NCI-H345 treated with DMSO at 0.1 percent for 48 hours (cell line): ENCODE results near the gene MYO10.
"Not testable (repeated sequence)": the region's sequence is repeated elsewhere in the genome, so short reads cannot be mapped to it uniquely, and the experiment has no call there.

Experiments
- DNase-seq: peaks from one replicate; lab custom pipeline; 2025; ENCODE audit not compliant: unreplicated experiment; lab: John Stamatoyannopoulos, UW

MYO10 gene

DNA sequence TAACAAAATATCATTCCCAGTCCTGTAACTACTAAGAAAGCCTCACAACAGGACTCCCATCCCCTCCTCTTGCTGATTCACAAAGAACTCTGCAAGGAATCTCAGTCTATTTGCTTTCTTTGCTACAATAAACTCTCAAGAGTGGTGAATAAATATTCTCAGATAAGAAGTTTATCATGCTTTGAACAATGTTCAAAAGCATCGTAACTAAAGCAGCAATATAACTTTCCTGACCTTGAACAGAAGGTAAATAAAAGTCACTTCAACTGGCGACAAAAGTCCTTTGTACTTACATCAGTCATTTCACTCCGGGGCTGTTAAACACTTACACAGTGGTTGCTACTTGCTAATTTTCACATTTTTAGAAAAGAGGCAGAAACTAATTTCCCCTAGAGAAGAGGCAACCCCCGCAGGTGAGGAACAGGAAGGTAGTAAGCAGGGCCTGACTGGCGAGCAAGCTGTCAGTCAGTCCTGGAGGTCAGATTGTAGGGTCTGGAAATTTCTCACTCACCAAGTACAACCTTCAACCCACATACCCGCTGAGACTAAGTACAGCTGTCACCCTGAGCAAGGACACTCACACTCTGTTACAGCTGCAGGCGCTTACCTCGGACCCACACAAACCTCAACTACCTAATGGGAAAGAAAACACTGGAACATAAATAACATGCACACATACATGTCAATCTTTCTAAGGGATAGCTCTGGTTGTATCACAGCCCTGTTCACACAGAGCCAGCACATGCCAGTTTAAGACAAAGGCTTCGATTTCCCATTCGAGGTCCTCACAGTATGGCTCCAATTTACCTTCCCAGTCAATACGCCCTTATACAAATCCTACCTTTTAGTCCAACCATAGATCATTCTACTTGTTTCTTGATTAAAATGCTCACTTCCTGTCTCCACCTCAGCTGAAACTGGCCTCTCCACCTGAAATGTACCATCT lies 214.7 kb downstream of the MYO10 start:
- peak; percentile 24 for DNase-seq

DNA sequence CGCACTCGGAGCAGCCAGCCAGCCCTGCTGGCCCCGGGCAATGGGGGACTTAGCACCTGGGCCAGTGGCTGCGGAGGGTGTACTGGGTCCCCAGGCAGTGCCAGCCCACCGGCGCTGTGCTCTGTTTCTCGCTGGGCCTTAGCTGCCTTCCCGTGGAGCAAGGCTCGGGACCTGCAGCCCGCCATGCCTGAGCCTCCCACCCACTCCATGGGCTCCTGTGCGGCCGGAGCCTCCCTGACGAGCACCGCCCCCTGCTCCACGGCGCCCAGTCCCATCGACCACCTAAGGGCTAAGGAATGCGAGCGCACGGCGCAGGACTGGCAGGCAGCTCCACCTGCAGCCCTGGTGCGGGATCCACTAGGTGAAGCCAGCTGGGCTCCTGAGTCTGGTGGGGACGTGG lies 218.1 kb downstream of the MYO10 start:
- not testable (repeated sequence) for DNase-seq

DNA sequence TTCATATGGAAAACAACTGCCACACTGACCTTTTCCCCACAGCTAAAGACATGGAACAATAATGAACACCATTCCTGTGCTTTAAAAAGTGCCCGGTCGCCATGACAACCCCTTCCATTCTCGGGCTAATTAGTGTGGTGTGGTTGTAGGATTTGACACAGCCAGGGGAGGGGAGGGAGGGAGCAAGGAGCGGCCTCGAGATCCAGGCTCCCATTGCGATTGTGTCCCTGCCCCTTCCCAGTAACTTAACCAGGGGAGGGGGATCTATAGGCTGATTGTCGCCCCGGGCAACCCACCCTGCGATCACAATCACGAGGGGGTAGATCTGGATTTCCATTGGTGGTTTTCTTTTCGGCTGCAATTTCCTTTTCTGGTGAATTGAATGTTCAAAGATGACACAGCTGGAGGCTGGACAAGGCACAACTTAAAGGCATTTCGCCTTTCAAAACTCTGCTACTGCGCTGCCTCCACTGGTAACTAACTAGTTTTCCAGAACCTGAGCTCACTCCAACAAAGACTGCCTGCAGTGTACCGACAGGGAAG lies 222.6 kb downstream of the MYO10 start:
- DNase-seq: no peak

DNA sequence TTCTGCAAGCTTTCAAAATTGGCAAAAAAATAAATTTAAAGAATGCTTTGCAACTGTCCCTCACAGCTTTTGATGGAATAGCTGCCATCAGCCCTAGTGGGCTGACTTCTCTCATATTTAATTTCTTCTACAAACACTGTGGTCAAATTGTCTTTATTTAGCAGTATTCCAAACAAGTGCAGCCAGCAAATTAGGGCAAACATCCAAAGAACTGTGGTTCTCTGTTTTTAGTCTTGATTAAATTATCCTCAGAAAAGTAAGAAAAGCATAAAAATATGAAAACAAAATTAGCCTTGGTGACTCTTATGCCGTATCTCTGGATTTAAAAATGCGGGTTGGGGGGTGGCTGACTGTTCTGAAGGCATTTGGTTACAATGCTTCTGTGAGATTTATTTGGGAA lies 223.5 kb downstream of the MYO10 start:
- DNase-seq: no peak

DNA sequence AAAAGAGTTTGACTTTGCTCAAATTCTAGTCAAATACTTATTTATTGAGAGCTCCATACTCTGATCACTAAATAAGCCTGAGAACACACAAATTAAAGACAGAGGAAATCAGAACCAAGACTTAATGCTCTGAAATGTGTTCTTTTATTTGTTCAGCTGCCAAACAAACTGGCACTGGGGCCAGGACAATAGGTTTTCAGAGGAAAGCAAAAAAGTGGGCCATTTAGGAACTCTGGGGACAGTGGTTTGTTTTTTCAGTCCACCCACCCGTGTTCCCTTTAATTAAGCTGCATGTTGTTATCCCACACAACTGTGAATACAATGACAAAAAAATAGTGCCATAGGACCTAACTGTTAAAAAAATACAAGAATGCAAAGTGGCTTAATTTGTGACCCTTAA lies 223.9 kb downstream of the MYO10 start:
- DNase-seq: no peak

DNA sequence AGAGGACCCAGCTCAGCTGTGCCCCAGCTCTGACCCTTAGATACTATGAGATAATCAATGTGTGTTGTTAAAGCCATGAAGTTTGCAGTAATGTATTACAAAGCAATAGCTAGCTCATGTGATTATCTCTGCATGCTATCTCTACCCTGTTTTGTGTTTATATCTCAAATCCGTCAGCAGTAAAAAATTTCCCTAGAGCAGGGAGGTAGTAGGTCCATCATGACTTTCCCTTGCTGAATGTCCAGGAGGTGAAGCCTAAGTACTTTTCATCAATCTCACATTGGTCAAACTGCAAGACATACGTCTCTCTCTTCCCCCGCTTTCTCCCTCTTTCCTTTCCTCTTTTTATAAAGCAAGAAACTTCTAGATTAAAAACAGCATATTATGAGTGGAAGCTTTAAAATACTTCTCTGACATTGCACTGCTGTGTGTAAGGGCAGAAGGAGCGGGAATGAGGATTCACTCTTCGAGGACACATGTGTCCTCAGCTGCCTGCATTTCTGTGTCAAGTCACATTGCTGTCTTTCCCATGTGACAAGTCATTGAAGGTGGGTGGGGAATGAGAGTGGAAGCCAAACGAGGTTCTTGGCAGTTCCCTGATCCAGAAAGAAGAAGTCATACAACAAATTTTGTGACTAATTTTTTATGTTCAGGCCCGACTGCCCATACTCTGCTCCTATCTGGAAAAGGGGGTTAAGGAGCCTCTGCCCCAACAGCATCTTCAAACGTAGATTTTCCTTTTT lies 226.2 kb downstream of the MYO10 start:
- DNase-seq: no peak

DNA sequence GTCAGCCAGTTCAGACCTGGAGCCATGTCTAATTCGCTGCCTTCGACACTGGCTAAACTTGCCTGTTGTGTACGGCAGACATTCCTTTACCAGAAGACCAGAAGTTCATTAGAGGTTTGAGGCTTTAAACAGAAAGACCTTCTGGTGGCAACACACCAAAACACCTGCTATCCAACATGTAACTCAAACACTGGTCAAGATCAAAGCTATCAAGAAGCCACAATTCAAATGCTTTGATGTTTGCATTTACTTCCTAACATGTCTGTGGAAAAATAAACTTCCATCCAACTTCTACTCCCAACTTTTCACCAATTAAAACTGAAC lies 228.3 kb downstream of the MYO10 start:
- DNase-seq: no peak

DNA sequence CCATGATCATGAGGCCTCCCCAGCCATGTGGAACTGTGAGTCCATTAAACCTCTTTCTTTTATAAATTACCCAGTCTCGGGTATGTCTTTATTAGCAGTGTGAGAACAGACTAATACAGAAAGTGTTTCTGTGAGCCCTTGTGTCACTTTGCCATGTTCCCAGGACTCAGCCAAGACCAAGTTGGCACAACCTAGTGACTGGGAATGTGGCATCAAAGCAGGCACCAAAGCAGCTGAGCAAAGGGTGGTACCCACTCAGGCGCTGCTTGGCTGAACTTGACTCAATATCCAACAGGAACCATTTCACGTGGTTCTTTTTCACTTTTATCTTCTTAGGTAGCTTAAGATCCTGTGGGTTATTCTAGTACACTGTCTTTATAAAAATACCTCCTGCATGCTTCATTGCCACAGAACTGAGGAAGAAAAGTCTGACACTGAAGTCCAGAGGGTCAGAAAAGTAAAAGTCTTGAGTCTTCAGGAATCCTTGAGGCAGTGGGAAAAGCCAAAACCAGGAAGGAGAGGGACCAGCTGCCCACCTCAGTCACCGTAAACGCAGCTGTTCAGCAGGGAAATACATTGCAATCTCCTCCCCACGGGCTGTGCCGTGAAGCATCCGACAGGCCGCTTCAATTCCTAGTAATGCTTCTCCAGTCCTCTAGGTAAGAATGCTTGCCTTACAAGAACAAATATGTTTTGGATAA lies 228.8 kb downstream of the MYO10 start:
- DNase-seq: no peak

DNA sequence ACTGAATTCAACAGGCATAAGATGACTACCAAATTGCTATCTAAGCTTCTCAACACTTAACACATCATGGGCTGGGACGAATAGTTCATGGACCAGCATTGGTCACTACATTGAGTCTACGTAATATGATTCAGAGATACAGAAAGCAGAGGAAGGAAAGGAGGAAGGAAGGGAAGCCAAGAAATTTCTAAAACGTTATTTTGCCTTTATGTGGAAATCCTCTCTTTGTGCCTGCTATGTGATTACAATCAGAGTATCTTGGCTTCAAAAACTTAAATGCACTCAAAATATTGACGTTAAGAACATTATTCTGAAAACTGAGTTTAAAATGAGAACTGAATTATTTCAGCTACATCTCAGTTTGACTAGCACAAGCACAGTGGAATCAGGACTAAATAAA lies 231.1 kb downstream of the MYO10 start:
- no peak for DNase-seq

DNA sequence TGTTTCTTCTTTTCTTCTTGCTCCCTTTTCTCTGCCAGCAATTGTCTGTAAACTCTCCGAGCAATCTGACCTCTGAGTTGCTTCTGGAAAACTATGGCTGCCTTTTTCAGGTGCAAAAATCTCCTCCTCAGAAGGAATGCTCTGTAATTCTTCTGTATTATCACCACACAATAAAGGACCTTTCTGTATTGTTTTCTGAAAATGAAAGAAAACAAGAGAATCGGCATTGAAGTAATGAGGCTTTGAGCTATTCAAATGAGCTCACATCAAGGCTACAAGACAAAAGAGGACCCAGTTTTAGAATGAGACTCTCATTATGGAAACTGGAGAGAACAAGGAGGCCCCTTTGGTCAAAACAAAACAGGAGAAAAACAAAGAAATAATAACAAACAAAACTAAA lies 233.1 kb downstream of the MYO10 start:
- no peak for DNase-seq

DNA sequence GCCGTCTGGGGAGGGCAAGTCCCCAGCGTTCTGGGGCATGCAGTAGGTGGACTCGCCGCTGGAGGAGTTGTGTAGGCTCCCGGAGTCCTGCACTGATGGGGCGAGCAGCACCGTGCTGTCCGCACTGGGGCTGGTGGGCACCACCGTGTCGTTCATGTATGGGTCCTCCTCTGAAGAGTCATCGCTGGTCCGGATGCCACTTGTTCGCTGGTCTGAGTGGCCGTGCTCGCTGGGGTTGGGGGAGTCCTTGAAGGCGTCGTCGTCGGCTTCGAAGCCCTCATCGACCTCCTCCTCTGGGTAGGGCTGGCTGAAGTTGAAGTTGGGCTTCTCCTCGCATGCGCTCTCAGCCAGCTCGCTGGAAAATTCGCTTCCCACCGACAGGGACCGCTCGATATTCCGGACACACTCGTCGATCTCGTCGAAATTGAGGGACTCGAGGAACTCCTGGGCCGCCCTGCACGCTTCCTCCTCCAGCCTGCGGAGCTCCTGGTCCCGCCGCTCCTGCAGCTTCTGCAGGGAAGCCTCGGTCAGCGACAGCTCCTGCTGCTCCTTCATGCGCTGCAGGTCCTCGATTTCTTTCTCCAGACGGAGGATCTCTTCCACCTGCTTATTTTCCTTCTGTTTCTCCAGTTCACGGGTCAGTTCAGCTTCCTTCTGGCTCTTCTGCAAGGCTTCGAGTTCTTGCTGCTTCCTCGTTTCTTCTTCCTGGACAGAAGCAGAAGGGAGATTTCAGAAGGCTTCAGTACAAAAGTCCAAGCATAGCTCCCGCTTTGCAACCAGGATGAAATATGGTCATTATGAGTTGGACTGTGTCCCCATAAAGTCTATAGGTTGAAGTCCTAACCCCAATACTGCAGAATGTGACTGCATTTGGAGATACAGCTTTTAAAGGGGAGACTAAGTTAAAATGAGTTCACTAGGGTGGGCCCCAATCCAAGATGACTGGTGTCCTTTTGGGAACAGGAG lies 234.7 kb downstream of the MYO10 start:
- no peak for DNase-seq

DNA sequence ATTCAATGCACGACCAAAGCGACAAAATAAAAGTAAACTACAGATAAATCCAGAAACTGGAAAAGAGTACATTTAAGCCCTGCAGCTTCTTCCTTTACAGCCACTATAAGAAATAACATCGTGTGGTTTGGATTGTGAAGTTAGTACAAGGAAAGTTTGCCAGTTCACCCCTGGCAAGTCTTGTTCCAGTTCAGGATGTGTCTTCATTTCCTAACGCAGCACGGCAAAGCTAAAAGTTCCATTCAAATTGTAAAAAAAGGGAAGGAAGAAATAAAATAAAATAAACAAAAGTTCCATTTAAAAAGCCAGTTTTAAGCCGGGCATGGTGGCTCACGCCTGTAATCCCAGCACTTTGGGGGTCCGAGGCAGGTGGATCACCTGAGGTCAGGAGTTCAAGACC lies 236.0 kb downstream of the MYO10 start:
- no peak for DNase-seq

DNA sequence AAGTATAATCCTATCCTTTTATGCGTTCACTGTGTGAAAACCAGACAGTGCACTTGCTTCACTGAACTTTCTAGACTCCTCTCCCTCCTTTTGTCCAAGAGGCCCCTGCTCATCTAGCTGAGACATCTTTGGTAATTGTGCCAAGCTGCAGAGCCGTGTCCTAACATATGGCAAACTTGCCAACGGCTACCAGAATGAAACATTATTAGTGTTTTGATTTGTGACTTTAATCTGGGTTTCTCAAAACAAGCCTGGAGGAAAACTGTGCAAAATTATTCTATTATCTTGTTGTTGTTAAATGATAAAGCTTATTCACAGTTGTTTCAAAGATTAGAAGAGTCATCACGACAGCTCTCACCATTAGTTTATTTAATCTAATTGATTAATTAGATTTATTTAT lies 240.3 kb downstream of the MYO10 start:
- no peak for DNase-seq

DNA sequence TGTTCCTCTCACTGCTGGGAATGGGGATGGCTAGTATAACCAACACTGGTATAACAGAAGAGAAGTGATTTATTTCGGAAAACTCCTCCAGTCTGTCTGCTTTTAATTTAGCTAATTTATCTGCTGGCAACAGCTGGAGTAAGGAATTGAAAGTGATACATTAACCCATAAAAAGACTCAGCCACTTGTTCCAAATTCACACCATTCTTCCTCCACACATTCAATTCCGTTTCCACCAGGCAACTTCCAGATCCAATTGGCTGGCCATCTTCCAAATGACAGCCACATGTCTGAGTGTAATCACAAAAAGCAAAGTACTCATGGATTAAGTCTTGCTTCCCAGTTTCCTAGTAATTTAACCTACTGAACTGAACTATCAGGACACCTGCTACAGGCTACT lies 242.2 kb downstream of the MYO10 start:
- DNase-seq: no peak

DNA sequence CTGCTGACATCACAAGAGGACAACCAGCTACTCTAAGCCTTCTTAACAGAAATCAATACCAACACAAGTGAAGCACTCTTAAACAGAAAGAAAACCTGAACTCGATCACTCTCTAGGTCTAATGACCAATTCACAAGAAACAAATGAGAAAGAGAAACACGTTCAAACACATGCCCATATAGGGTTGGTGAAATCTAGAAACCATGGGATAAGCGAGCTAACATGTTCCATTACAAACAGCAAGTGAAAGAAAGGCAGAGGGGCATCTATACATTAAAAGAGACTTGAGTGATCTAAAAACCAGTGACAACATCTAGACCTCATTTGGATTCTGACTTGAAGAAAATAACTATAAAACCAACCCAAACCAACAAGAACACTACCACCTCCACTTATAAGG lies 244.4 kb downstream of the MYO10 start:
- no peak for DNase-seq

DNA sequence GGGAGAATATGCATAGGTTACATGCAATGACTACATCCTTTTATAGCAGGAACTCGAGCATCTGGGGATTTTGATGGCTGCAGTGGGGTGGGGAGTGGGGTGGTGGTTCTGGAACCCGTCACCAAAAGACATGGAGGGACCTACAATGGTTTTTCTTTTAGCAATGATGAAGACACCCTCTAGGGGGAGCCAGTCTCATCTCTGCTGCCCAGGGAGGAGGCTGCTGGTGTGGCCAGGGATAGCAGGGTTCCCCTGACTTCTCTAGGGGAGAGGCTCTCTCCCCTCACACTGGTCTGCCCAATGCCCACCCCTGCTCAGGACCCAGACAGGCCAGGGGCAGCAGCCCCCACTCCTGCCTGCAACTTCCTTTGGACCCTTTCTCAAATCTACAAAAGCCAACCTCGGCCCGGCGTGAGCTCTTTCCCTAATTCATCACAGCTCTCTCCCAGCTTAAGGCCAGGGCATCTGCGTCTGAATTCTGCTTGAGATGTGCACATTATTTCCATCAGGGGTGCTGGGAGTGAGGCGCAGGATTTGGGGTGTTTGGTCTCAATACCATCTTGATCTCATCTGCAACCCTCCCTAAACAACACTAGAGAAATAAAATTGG lies 245.7 kb downstream of the MYO10 start:
- no peak for DNase-seq

DNA sequence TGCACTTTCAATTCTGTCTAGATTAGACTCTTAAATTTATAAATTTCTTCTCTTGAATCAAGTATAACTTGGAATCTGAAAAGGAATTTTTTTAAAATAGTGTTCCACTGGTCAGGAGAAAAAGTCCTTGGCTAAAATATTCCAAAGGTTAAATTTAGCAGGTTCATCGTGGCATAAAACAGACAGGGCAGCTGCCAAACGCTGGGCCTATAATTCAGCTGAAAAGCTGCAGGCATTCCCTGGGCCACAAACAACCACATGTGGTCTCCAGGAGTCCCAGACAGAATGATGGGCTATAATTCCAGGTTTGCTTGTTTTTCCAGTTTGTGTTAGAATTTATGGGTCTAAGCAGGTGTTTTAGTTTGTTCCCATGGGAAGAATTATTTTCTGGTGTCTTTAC lies 248.2 kb downstream of the MYO10 start:
- no peak for DNase-seq

DNA sequence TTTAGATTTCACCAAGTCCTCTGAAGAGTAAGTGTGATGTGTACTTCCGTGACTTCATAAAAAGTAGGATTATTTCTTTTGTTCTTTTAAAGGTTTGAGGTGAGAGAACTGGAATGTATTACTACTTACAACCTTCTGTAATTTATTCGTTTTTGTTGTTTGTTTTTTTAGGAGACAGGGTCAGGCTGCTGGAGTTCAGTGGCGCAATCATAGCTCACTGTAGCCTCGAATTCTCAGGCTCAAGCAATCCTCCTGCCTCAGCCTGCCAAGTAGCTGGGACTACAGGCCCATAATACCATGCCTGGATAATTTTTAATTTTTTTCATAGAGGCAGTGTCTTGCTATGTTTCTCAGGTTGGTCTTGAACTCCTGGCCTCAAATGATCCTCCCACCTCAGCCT lies 251.0 kb downstream of the MYO10 start:
- DNase-seq: no peak

DNA sequence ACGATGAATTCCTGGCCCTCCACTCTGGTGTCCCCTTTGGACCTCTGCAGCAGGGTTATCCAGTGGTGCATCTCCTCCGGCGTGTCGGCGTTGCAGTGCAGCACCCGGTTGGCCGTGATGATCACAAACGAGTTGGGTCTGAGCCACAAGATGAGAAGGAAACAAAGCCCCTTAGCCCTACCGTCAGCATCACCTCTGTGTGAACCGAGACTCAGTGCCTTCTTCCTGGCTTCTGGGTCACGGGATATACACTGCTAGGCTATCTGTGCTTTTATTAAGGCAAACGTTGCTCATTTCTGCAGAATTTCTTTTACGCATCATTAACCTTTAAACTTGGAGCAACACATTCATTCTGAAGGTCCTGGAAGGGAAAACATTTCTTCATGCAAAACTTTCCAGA lies 254.2 kb downstream of the MYO10 start:
- DNase-seq: no peak

DNA sequence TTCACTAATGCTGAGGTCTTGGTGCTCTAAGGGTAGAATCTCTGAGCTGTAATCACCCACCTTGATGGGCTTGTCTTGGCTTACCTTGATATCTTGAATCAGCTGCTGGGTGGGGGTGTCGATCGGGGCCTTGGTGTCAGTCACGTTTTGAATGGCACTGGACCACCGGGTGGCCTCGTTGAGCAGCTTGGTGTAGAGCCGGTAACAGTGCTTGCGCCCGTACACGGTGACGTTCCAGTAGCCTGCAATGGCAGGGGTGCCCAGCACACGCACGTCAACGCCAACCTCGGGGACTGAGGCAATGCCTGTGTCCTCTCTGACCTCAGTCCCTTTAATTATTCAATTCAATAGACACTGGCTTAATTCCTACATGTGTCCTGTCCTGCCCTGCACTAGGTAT lies 256.2 kb downstream of the MYO10 start:
- DNase-seq: no peak
